RWPE2 (cell line): ENCODE measurements around the gene ZNF70.
A peak's percentile ranks its signal among the peaks of the same experiment; 100 is the strongest.

Source experiments
- ATAC-seq: fragments of 200-7000 bp; cut with Tn5 transposase; 3 replicates; pipeline ENCODE4 v1.9.1; 2021; ENCODE audit warnings: low read depth
- DNase-seq: peaks from one replicate; pipeline ENCODE4 v3.0.0-alpha.2; 2020; ENCODE audit warnings: low spot score
- H3K27ac ChIP-seq: fragments of 450-650 bp; 2 replicates; pipeline ENCODE4 v1.5.1; 2017; ENCODE audit warnings: mild to moderate bottlenecking; ENCODE audit not compliant: poor library complexity, severe bottlenecking
- H3K27me3 ChIP-seq: fragments of 250-450 bp; sonication (Bioruptor Pico); 2 replicates; pipeline ENCODE4 v1.5.1; 2021; ENCODE audit warnings: mild to moderate bottlenecking, moderate library complexity; ENCODE audit not compliant: insufficient read depth, poor library complexity, severe bottlenecking
- H3K36me3 ChIP-seq: fragments of 250-450 bp; sonication (Bioruptor Pico); 2 replicates; pipeline ENCODE4 v1.5.1; 2020; ENCODE audit warnings: low read depth, mild to moderate bottlenecking, moderate library complexity
- H3K4me1 ChIP-seq: fragments of 250-450 bp; sonication (Bioruptor Pico); 2 replicates; pipeline ENCODE4 v1.5.1; 2021; ENCODE audit warnings: mild to moderate bottlenecking, moderate library complexity; ENCODE audit not compliant: insufficient read depth, poor library complexity, severe bottlenecking
- H3K4me3 ChIP-seq: fragments of 250-450 bp; sonication (Bioruptor Pico); 2 replicates; pipeline ENCODE4 v1.5.1; 2021; ENCODE audit warnings: mild to moderate bottlenecking, moderate library complexity; ENCODE audit not compliant: severe bottlenecking
- H3K9me3 ChIP-seq: fragments of 250-450 bp; sonication (Bioruptor Pico); 2 replicates; pipeline ENCODE4 v1.5.1; 2021; ENCODE audit warnings: mild to moderate bottlenecking, moderate library complexity; ENCODE audit not compliant: severe bottlenecking
- CTCF ChIP-seq: fragments of 450-650 bp; IDR thresholded peaks from one replicate; pipeline ENCODE4 v1.5.1; 2017; ENCODE audit warnings: mild to moderate bottlenecking, moderate library complexity; ENCODE audit not compliant: poor library complexity, severe bottlenecking

The ZNF70 gene

GRCh38 chr22:23786752-23787599 is 36.1 kb upstream of the ZNF70 start, which contains the start of gene SMARCB1:
TSS of gene SMARCB1 (plus strand) at chr22:23786966. CDS start at chr22:23787170, 204 bp downstream.
- H3K27ac ChIP-seq: peak within 1 kb of the TSS; percentile 85
- no peaks in the 10 kb centered on the region for H3K9me3 ChIP-seq
- DNase-seq (peak; percentile 87), ATAC-seq (peak; percentile 72)
- no peaks in the 10 kb centered on the region for H3K27me3 ChIP-seq
- peak within 1 kb of the TSS; percentile 92 for H3K4me3 ChIP-seq
- no peak for TF ChIP-seq CTCF
- peaks cover 34% of the 10 kb centered on the region for H3K36me3 ChIP-seq
- H3K4me1 ChIP-seq: peaks cover 1% of the 10 kb centered on the region

GRCh38 chr22:23786261-23786710 is 35.4 kb upstream of the ZNF70 start:
- Histone ChIP-seq H3K4me3 (peak overlapping the region; percentile 92), H3K27me3 (no peaks in the 10 kb centered on the region), H3K27ac (peak overlapping the region; percentile 85), H3K9me3 (no peaks in the 10 kb centered on the region), H3K36me3 (peaks cover 27% of the 10 kb centered on the region), H3K4me1 (peaks cover 8% of the 10 kb centered on the region)
- DNase-seq (no peak), ATAC-seq (no peak)
- TF ChIP-seq CTCF: no peak

GRCh38 chr22:23784215-23784732 is 33.4 kb upstream of the ZNF70 start:
- Histone ChIP-seq H3K27ac (no peak overlapping the region), H3K9me3 (no peaks in the 10 kb centered on the region), H3K4me3 (no peak overlapping the region), H3K4me1 (peaks cover 11% of the 10 kb centered on the region), H3K36me3 (peaks cover 9% of the 10 kb centered on the region), H3K27me3 (no peaks in the 10 kb centered on the region)
- DNase-seq (no peak), ATAC-seq (no peak)
- no peak for TF ChIP-seq CTCF

- ATAC-seq (no peak), DNase-seq (no peak)
- TF ChIP-seq CTCF: no peak
- Histone ChIP-seq H3K9me3 (no peaks in the 10 kb centered on the region), H3K36me3 (peaks cover 3% of the 10 kb centered on the region; the same call in 1 of the 2 replicates), H3K27me3 (no peaks in the 10 kb centered on the region), H3K27ac (no peak overlapping the region), H3K4me3 (no peak overlapping the region), H3K4me1 (peaks cover 11% of the 10 kb centered on the region)
Measured at GRCh38 chr22:23783265-23784150, 32.6 kb upstream of the ZNF70 start.
